Stimulated activated CD8-positive, alpha-beta memory T cell treated with anti-CD3 and anti-CD28 coated beads, Interleukin-7, amount 100 ng/mL, for 4 hours (primary cell): Measurements from ENCODE around the gene HS6ST3.

Experiments
- DNase-seq, 2 donors: peaks; one replicate each; pipeline ENCODE4 v3.0.0-alpha.2; 2020; ENCODE audit warnings: low read depth in 2 of 2

HS6ST3 gene

GRCh38 chr13:96785986-96786385 is 696.1 kb downstream of the HS6ST3 start:
- DNase-seq: no peak

GRCh38 chr13:96792188-96792587 is 702.3 kb downstream of the HS6ST3 start:
- DNase-seq: no peak

GRCh38 chr13:96792736-96793403 is 703.0 kb downstream of the HS6ST3 start:
- no peak for DNase-seq

- DNase-seq: no peak
Observed at GRCh38 chr13:96793404-96793755, 703.5 kb downstream of the HS6ST3 start.

- DNase-seq: no peak
Observed at GRCh38 chr13:96794669-96795068, 704.8 kb downstream of the HS6ST3 start.

GRCh38 chr13:96795670-96796069 is 705.8 kb downstream of the HS6ST3 start:
- DNase-seq: no peak

GRCh38 chr13:96796091-96796633 is 706.3 kb downstream of the HS6ST3 start:
- DNase-seq: no peak

- no peak for DNase-seq
Observed at GRCh38 chr13:96797136-96797535, 707.2 kb downstream of the HS6ST3 start.

GRCh38 chr13:96803456-96804100 is 713.7 kb downstream of the HS6ST3 start:
- no peak for DNase-seq

GRCh38 chr13:96804174-96804573 is 714.3 kb downstream of the HS6ST3 start:
- DNase-seq: no peak

- no peak for DNase-seq
Observed at GRCh38 chr13:96806746-96807145, 716.8 kb downstream of the HS6ST3 start.

GRCh38 chr13:96809366-96810096 is 719.6 kb downstream of the HS6ST3 start:
- no peak for DNase-seq

- DNase-seq: no peak
Observed at GRCh38 chr13:96810104-96810503, 720.2 kb downstream of the HS6ST3 start.

GRCh38 chr13:96811049-96811448 is 721.1 kb downstream of the HS6ST3 start:
- DNase-seq: no peak

- no peak for DNase-seq
Observed at GRCh38 chr13:96816261-96816660, 726.4 kb downstream of the HS6ST3 start.

- DNase-seq: no peak
Observed at GRCh38 chr13:96816874-96817273, 727.0 kb downstream of the HS6ST3 start.

- no peak for DNase-seq
Observed at GRCh38 chr13:96817336-96817941, 727.5 kb downstream of the HS6ST3 start.

- no peak for DNase-seq
Observed at GRCh38 chr13:96819375-96819774, 729.5 kb downstream of the HS6ST3 start.

GRCh38 chr13:96821381-96821780 is 731.5 kb downstream of the HS6ST3 start:
- no peak for DNase-seq

GRCh38 chr13:96821971-96822370 is 732.1 kb downstream of the HS6ST3 start:
- DNase-seq: no peak

GRCh38 chr13:96822895-96823294 is 733.0 kb downstream of the HS6ST3 start:
- DNase-seq: no peak

GRCh38 chr13:96824140-96824539 is 734.2 kb downstream of the HS6ST3 start:
- DNase-seq: no peak
